ENCODE data around the gene LHFPL6.

LHFPL6 gene

GRCh38 chr13:39557285-39557955 is 45.6 kb downstream of the LHFPL6 start:
- DNase-seq (ENCODE audit: low read depth), result no peak
- TF ChIP-seq POLR2A (IDR thresholded peaks at IDR 0.05; ENCODE audit: extremely low read depth, insufficient read length) (no peak), CTCF (IDR thresholded peaks at IDR 0.05; ENCODE audit: low read depth, low read length) (no peak), MYC (IDR thresholded peaks at IDR 0.05; ENCODE audit: low read depth, low read length) (no peak)
- no peak overlapping the region for H3K4me3 ChIP-seq (ENCODE audit: low read depth, low read length)

- TF ChIP-seq MYC (IDR thresholded peaks at IDR 0.05; ENCODE audit: low read depth, low read length) (no peak), MAX (IDR thresholded peaks at IDR 0.05; ENCODE audit: low read depth, low read length) (no peak), POLR2A (IDR thresholded peaks at IDR 0.05; ENCODE audit: extremely low read depth, insufficient read length) (no peak), CTCF (IDR thresholded peaks at IDR 0.05; ENCODE audit: low read depth, low read length) (no peak)
- no peak overlapping the region for H3K4me3 ChIP-seq (ENCODE audit: low read depth, low read length)
- DNase-seq (ENCODE audit: low read depth), result no peak
Measured at GRCh38 chr13:39556866-39557265, 46.1 kb downstream of the LHFPL6 start.

GRCh38 chr13:39554371-39554770 is 48.6 kb downstream of the LHFPL6 start:
- no peak for DNase-seq (ENCODE audit: low read depth)
- H3K4me3 ChIP-seq (ENCODE audit: low read depth, low read length), result no peak overlapping the region
- TF ChIP-seq MAX (IDR thresholded peaks at IDR 0.05; ENCODE audit: low read depth, low read length) (no peak), CTCF (IDR thresholded peaks at IDR 0.05; ENCODE audit: low read depth, low read length) (no peak), POLR2A (IDR thresholded peaks at IDR 0.05; ENCODE audit: extremely low read depth, insufficient read length) (no peak), MYC (IDR thresholded peaks at IDR 0.05; ENCODE audit: low read depth, low read length) (no peak)

- TF ChIP-seq MAX (IDR thresholded peaks at IDR 0.05; ENCODE audit: low read depth, low read length), result no peak
- TF ChIP-seq MYC (IDR thresholded peaks at IDR 0.05; ENCODE audit: low read depth, low read length), result no peak
- no peak for TF ChIP-seq CTCF (IDR thresholded peaks at IDR 0.05; ENCODE audit: low read depth, low read length)
- no peak for TF ChIP-seq POLR2A (IDR thresholded peaks at IDR 0.05; ENCODE audit: extremely low read depth, insufficient read length)
- no peak for DNase-seq (ENCODE audit: low read depth)
- no peak overlapping the region for H3K4me3 ChIP-seq (ENCODE audit: low read depth, low read length)
Measured at GRCh38 chr13:39552246-39552645, 50.7 kb downstream of the LHFPL6 start.

GRCh38 chr13:39550931-39551330 is 52.1 kb downstream of the LHFPL6 start:
- no peak for TF ChIP-seq POLR2A (IDR thresholded peaks at IDR 0.05; ENCODE audit: extremely low read depth, insufficient read length)
- TF ChIP-seq CTCF (IDR thresholded peaks at IDR 0.05; ENCODE audit: low read depth, low read length), result no peak
- no peak for TF ChIP-seq MYC (IDR thresholded peaks at IDR 0.05; ENCODE audit: low read depth, low read length)
- TF ChIP-seq MAX (IDR thresholded peaks at IDR 0.05; ENCODE audit: low read depth, low read length), result no peak
- DNase-seq (ENCODE audit: low read depth), result no peak
- no peak overlapping the region for H3K4me3 ChIP-seq (ENCODE audit: low read depth, low read length)

GRCh38 chr13:39547108-39547507 is 55.9 kb downstream of the LHFPL6 start:
- no peak overlapping the region for H3K4me3 ChIP-seq (ENCODE audit: low read depth, low read length)
- no peak for DNase-seq (ENCODE audit: low read depth)
- TF ChIP-seq CTCF (IDR thresholded peaks at IDR 0.05; ENCODE audit: low read depth, low read length) (no peak), MAX (IDR thresholded peaks at IDR 0.05; ENCODE audit: low read depth, low read length) (no peak), POLR2A (IDR thresholded peaks at IDR 0.05; ENCODE audit: extremely low read depth, insufficient read length) (no peak), MYC (IDR thresholded peaks at IDR 0.05; ENCODE audit: low read depth, low read length) (no peak)
